Measurements from ENCODE around the gene CGB2.
A peak's percentile ranks its signal among the peaks of the same experiment; 100 is the strongest.

CGB2 gene

DNA sequence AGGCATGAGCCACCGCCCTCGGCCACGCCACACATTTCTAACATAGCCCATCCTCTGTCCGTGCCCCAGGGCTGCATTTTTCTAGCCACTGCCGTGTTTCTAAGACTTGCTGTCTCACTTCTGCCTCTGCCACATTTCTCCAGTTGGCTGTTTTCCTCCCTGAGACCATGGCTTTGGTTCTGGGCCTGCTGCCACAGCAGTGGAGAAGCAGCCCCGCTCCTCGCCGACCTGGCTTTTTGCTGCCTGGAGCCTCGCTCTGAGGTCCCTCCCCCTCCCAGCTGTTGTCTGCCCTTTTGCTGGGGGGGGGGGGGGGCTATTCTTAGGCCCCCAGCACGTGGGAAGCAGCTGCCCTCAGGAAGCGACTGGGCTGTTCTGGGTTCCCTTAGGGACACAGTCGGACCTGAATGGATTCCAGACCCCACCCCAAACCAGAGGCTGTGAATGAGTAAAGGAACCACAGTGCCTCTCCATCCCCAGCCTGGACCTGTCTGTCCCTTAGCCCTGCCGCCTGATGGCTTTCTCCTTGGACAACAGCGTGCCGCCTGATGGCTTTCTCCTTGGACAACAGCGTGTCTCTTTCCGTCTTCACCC, 41.9 kb upstream of the CGB2 start:
- TF ChIP-seq, protein P1, sequence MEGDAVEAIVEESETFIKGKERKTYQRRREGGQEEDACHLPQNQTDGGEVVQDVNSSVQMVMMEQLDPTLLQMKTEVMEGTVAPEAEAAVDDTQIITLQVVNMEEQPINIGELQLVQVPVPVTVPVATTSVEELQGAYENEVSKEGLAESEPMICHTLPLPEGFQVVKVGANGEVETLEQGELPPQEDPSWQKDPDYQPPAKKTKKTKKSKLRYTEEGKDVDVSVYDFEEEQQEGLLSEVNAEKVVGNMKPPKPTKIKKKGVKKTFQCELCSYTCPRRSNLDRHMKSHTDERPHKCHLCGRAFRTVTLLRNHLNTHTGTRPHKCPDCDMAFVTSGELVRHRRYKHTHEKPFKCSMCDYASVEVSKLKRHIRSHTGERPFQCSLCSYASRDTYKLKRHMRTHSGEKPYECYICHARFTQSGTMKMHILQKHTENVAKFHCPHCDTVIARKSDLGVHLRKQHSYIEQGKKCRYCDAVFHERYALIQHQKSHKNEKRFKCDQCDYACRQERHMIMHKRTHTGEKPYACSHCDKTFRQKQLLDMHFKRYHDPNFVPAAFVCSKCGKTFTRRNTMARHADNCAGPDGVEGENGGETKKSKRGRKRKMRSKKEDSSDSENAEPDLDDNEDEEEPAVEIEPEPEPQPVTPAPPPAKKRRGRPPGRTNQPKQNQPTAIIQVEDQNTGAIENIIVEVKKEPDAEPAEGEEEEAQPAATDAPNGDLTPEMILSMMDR (IDR thresholded peaks at IDR 0.05; ENCODE audit: low read depth, low read length), result no peak
- no peak for DNase-seq (ENCODE audit: low read depth in 2 of 2)
- H3K4me3 ChIP-seq (replicated peaks in 1 of 2; ENCODE audit: low read depth in 2 of 2, low read length in 2 of 2), result no peak overlapping the region

GRCh38 chr19:48990400-48990799, 41.3 kb upstream of the CGB2 start:
- DNase-seq (ENCODE audit: low read depth in 2 of 2), result no peak
- H3K4me3 ChIP-seq (replicated peaks in 1 of 2; ENCODE audit: low read depth in 2 of 2, low read length in 2 of 2), result no peak overlapping the region
- TF ChIP-seq, protein P1 (IDR thresholded peaks at IDR 0.05; ENCODE audit: low read depth, low read length), result no peak

GRCh38 chr19:48991011-48991609, 40.6 kb upstream of the CGB2 start:
- no peak for DNase-seq (ENCODE audit: low read depth in 2 of 2)
- H3K4me3 ChIP-seq (replicated peaks in 1 of 2; ENCODE audit: low read depth in 2 of 2, low read length in 2 of 2), result peak overlapping the region; percentile 73 to 98
- TF ChIP-seq, protein P1 (IDR thresholded peaks at IDR 0.05; ENCODE audit: low read depth, low read length), result no peak

DNA sequence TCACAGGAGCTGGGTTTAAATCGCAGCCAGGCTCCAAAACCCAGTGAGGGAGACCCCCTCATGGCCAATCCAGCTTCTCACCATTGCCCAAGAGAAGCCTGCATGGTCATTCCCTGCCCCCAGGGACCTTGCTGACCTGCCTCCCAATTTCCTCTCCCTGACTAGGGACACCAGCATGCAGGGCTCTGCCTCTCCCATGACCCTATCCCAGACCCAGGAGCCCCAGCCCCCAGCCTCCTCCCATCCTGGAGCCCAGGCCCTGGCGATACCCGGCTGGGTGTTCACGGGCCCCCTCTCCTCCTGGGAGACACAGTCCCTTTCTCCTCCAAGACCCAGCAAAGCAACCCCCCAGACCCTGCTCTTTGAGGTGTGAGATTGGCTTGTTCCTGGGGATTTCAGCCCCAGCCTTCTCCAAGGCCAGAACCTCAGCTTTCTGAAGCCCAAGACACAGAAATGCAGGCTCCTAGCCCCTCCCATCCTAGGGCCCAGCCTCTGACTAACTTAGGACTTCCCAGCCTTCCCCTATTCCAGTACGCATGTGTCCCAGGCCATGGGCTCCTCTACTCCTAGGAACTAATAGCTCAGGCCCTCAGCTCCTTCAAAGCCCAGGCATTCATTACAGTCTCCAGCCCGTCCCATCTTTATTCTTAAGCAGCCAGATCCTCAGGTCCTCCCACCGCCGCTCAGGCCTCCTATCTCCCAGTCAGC, 39.7 kb upstream of the CGB2 start:
- H3K4me3 ChIP-seq (replicated peaks in 1 of 2; ENCODE audit: low read depth in 2 of 2, low read length in 2 of 2), result peak overlapping the region; percentile 73 to 98
- DNase-seq (ENCODE audit: low read depth in 2 of 2), result peak; percentile 83 to 89
- TF ChIP-seq, protein P1 (IDR thresholded peaks at IDR 0.05; ENCODE audit: low read depth, low read length), result no peak

DNA sequence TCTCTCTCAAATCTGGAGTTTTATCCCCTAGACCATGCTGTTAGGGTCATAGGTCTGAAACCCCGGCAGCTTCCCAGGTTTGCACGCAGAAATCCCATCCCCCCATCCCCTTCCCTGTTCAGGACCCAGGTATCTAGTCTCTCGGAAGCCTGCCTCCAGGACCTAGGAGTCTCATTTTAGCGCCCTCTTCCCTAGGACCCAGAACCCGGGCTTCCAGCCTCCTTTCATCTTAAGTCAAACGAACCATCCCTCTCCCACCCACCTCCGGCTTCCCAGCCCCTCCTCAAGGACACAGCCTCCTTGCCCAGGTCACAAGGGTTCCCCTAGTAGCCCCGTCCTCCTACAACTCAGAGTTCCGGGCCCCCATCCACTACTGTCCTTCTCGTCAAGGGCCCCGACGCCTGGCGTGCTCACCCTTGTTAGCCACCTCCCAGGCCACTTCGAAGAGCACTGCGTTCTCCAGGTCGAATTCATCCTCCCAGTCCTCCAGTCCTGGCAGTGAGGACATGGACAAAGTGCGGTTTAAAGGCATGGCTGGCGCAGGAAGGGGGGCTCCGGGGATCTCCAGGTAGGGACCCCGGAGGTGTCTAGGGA, 39.0 kb upstream of the CGB2 start:
- peak overlapping the region; percentile 73 to 98 for H3K4me3 ChIP-seq (replicated peaks in 1 of 2; ENCODE audit: low read depth in 2 of 2, low read length in 2 of 2)
- TF ChIP-seq, protein P1 (IDR thresholded peaks at IDR 0.05; ENCODE audit: low read depth, low read length), result no peak
- DNase-seq (ENCODE audit: low read depth in 2 of 2), result no peak

- peak within 1 kb of the TSS; percentile 82 to 98 for H3K4me3 ChIP-seq (replicated peaks in 1 of 2; ENCODE audit: low read depth in 2 of 2, low read length in 2 of 2)
- peak; percentile 100 for DNase-seq (ENCODE audit: low read depth in 2 of 2)
- TF ChIP-seq, protein P1 (IDR thresholded peaks at IDR 0.05; ENCODE audit: low read depth, low read length), result peak; percentile 87
Observed at GRCh38 chr19:48993175-48994034, 38.3 kb upstream of the CGB2 start, which contains the start of the genes GYS1 and RUVBL2. Gene GYS1, minus strand, starts transcription at chr19:48993309. Its CDS starts 197 bp downstream, at chr19:48993112. Gene RUVBL2, plus strand, starts transcription at chr19:48993887. Its CDS starts 25 bp downstream, at chr19:48993912.
